HK-2 (cell line): ENCODE results near the gene PROCA1.
A peak's percentile ranks its signal among the peaks of the same experiment; 100 is the strongest.
"Not testable (repeated sequence)": the region's sequence is repeated elsewhere in the genome, so short reads cannot be mapped to it uniquely, and the experiment has no call there.

Experiments
- DNase-seq: peaks from one replicate; pipeline ENCODE4 v3.0.0-alpha.2; 2018; ENCODE audit not compliant: unreplicated experiment

The PROCA1 gene

DNA sequence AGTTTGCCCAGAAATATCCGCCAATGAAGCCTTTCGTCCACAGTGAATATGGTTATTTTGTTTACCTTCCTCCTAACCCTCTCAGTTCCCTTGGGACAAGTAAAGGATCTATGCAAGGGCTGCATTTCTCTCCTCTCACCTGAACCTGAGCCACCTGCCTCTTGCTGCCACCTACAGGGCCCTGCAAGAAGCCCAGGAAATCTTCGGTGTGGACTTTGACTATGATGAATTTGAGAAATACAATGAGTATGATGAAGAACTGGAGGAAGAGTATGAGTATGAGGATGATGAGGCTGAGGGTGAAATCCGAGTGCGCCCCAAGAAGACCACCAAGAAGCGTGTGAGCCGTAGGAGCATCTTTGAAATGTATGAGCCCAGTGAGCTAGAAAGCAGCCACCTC lies 35.7 kb downstream of the PROCA1 start:
- no peak for DNase-seq

DNA sequence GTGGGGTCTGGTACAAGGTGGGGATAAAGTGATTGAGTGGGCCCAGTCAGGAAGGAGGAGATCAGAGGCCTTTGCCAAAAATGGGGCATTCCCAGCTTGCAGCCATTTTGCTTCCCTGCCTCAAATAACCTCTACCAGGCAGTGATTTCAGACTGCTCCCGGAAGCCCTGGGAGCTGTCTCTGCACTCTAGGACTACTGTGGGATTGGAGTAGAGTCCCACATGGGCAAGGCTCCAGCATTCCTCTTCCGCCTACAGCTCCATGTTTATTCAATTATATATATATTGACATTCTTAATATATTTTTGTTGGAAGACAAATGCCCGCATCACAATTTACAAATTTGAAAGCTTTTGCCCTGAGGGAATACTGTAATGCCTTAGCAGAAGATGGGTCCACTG lies 36.2 kb downstream of the PROCA1 start:
- no peak for DNase-seq

DNA sequence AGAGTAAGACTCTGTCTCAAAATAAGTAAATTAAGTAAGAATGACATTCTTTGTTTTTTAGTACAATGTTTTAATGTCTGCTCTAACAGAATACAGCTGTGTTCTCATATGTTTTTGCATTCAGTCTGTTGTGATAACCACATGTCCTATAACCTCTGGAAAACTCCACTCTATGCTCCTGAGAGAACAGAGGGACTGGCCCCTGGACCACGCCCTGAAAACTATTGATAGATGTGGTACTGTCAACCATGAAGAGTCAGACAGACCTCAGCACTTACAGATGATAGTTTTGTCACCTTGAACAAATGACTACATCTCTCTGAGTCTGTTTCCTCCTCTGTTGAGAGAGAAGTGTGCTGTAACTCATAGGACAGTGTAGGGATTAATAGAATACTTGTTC lies 41.8 kb downstream of the PROCA1 start:
- DNase-seq = no peak

DNA sequence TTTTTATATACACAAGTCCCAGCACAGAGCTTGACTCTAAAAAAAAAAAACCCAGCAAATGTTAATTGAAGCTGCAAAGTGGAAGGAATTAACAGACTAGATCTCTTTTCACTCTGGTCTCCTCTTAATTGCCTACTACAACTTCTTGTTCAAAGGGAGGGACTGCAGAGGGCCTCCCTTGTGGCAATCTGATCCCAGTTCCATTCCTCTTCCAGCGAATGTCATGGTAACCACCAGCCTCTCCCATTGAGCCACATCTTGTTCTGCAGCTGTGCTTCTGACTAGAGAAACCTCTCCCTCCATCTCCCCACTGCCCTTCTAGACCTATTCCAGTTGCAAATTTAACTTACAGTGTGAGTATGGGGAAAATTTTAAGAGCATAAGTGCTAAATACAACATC lies 43.8 kb downstream of the PROCA1 start:
- no peak for DNase-seq

DNA sequence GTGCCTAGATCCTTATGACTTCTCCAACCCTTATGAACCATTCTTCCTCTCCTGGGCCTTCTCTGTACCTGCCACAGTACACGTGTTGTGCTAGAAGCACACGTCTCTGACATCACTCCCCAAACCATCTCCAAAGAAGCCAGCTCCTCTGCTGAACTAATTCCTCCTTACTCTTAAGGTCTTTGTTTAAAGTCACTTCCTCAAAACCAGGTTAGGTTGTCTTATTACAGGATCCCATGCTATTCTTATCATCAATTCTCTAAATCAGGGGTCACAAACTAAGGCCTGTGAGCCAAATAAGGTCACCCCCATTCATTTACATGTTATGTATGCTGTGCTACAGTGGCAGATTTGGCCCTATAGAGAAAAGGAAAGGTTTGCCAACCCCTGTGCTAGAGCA lies 45.7 kb downstream of the PROCA1 start:
- no peak for DNase-seq

DNA sequence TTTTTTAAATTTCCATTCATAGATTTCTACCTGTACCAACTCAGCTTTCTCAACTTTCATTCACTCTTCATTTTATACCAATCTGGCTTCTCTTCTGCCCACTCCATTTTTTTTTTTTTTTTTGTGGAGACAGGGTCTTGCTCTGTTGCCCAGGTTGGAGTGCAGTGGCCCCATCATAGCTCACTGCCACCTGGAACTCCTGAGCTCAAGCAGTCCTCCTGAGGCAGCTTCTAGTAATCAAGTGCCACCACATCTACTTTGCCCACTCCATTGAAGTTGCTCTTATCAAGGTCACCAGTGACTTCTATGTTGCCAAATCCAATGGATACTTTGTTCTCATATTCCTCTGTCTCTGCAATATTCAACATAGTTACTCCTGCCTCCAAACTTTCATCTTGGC lies 48.0 kb downstream of the PROCA1 start:
- no peak for DNase-seq

DNA sequence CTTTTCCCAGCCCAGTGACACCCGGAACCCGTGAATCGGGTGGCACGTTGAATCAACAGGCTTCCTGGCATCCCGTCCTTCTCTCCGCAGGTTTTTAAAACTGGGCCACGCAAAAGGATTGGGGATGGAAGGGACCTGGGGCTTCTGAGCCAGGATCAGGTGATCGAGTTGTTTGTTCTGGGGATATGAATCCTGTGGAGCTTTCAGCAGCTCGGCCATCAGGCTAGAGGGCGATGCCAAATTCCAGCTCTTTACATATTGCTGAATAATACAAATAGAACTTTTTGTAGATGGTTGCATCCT lies 49.2 kb downstream of the PROCA1 start:
- no peak for DNase-seq

DNA sequence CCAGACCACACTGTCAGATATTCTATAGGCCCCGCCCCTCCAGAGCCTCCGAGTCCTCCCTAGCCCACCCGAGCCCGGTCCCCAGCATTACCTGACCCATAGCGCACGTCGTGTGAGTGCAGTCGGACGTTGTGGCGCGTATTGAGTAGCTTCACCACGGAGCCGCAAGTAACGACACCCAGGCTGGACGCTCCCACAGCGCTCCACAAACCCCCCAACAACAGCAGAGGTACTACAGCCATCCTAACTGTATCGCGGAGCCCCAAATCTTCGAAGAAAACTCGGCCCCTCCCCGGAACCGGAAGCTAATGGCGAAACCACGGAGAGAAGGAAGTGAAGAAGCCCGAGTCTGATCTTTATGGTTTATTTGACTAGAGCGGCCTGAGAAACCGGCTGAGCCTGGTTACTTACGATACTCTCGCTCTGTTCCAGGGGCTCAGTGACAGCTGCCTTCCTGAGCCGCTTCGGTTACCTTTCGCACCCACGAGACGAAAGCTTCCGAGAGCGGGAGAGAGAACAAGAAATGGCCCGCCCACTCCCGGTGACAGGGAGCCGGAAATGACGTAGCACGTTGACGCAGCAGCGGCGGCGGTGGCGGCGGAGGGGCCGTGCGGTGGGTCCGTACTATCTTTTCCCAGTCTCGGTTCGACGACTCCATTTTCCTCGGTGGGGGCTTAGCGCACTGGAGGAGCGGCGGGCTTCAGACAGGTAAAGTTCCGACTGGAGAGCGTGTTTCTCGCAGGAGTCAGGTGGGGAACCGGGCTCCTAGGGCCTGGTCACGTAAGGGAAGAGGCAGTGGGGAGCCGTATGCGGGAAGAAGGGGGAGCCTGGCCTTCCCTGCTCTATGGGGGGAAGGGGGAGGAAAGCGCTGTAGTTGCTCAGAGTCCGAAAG lies 49.8 kb downstream of the PROCA1 start, which contains the start of the genes SDF2 and SUPT6H:
Gene SDF2 (minus strand): TSS at position 272 of the 892 bp plus-strand sequence. CDS start 30 bp downstream, at position 242.
Gene SUPT6H (plus strand): TSS at position 571 of the 892 bp plus-strand sequence. CDS start 11,197 bp downstream, outside the sequence.
- DNase-seq = peak; percentile 89

DNA sequence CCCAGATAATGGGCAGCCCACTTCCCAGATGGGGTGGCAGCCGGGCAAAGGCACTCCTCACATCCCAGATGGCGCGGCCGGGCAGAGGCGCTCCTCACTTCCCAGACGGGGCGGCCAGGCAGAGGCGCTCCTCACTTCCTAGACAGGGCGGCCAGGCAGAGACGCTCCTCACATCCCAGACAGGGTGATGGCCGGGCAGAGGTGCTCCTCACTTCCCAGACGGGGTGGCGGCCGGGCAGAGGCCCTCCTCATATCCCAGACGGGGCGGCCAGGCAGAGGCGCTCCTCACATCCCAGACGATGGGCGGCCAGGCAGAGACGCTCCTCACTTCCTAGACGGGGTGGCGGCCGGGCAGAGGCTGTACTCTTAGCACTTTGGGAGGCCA lies 52.2 kb downstream of the PROCA1 start:
- not testable (repeated sequence) for DNase-seq

DNA sequence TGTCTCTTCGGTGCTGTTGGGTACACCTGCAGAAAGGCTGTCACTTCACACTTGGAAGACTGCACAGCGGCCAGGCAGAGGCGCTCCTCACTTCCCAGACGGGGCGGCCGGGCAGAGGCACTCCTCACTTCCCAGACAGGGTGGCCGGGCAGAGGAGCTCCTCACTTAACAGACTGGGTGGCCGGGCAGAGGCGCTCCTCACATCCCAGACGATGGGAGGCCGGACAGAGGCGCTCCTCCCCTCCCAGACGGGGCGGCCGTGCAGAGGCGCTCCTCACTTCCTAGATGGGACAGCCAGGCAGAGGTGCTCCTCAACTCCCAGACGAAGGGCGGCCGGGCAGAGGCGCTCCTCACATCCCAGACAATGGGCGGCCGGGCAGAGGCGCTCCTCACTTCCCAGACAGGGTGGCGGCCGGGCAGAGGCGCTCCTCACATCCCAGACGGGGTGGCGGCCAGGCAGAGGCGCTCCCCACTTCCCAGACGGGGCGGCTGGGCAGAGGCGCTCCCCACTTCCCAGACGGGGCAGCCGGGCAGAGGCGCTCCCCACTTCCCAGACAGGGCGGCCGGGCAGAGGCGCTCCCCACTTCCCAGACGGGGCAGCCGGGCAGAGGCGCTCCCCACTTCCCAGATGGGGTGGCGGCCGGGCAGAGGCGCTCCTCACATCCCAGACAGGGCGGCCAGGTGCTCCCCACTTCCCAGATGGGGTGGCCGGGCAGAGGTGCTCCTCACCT lies 52.8 kb downstream of the PROCA1 start:
- DNase-seq = not testable (repeated sequence)

DNA sequence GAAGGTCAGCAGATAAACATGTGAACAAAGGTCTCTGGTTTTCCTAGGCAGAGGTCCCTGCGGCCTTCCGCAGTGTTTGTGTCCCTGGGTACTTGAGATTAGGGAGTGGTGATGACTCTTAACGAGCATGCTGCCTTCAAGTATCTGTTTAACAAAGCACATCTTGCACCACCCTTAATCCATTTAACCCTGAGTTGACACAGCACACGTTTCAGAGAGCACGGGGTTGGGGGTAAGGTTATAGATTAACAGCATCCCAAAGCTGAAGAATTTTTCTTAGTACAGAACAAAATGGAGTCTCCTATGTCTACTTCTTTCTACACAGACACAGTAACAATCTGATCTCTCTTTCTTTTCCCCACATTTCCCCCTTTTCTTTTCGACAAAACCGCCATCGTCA lies 53.3 kb downstream of the PROCA1 start:
- DNase-seq = not testable (repeated sequence)

DNA sequence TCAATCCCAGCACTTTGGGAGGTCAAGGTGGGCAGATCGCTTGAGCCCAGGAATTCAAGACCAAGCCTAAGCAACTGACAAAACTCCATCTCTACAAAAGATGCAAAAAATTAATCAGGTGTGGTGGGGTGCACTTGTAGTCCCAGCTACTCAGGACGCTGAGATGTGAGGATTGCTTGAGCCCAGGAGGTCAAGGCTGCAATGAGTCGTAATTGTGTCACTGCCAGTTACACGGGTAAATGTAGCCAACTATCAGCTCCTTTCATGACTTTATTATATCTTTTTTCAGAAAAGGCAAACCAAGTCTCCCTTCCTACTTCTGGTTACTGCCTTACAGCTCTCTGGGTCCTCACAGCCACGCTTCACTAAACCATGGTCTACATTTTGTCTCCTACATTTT lies 53.9 kb downstream of the PROCA1 start:
- DNase-seq = no peak

DNA sequence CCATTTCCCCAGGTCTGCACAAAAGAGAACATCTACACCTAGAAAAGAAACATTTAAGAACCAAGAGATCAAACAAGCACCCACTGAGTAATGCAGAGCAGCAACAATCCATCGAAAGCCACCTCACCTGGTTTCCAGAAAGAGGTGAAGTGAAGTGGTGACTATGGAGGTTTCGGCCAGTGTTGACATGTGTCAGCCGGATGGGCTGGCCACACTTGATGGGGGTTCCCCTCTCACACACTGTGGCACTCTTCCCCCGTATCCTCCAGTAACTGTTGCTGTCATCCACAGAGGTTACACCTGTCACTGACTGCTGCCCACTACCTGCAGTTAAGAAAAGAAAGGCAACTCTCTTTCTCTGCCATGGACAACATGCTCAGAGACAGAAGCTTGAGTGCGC lies 56.5 kb downstream of the PROCA1 start:
- no peak for DNase-seq
